NCI-H1417 treated with DMSO at 0.1 percent for 48 hours (cell line): ENCODE results near the gene ZNRF4.

Experiments used
- DNase-seq: peaks from one replicate; lab custom pipeline; 2025; lab: John Stamatoyannopoulos, UW

The ZNRF4 gene

DNA sequence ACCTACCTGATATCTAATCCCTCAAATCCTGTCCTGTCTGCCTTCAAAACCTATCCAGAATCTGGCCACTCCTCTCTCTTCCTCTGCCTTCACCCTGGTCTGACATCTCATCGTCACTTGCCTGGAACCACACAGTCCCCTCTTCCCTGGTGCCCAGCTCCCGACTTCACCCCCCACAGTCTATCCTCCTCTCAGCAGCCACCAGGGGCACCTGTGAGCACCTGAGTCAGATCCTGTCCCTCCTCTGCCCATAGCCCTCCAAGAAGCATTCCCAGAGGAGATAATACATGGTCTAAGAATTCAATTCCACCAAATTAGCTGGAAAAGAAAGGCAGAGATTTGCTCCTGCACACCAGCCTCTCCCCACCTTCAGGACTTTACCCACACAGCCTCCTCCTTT, 48.9 kb downstream of the ZNRF4 start:
- DNase-seq, result no peak
